HepG2 (cell line): Measurements from ENCODE around the gene BIRC6. TPM values are rescaled to one million over a fixed set of nuclear protein-coding genes. Genes with fewer than 3 reads are reported as not detected.

ENCODE experiments used
- ATAC-seq: fragments of 200-7000 bp; cut with Tn5 transposase; 3 replicates; pipeline ENCODE4 v1.9.1; 2020; ENCODE audit warnings: mild to moderate bottlenecking, moderate library complexity
- BruUV-seq: library from RNA; stranded (reverse); fragments of 400-500 nt; replicated peaks from 2 replicates; lab custom pipeline; 2021; lab: Mats Ljungman, UMichigan
- CTCF ChIA-PET: fragments of 300-600 bp; formaldehyde crosslinking; extraction: SDS; loops from one replicate; lab custom pipeline; 2021; ENCODE audit warnings: low total read pairs, inconsistent platforms, low intra/inter-chr PET ratio; lab: Yijun Ruan, JAX
- POLR2A ChIA-PET: fragments of 350-600 bp; sonication (Branson Sonifier 250); formaldehyde crosslinking; loops from one replicate; lab custom pipeline; 2020; ENCODE audit warnings: antibody characterized with exemption, inconsistent platforms; lab: Yijun Ruan, JAX
- DNase-seq: peaks from one replicate; pipeline ENCODE4 v3.0.0-alpha.2; 2015; ENCODE audit warnings: low spot score
- FAIRE-seq: peaks from 3 replicates; lab custom pipeline; 2011; peaks lifted over from hg19 to GRCh38; lab: Jason Lieb, UNC
- H2AFZ ChIP-seq: one replicate; pipeline ENCODE4 v1.6.1; 2011; ENCODE audit warnings: low read length, inconsistent platforms
- H3K27ac ChIP-seq: fragments of 300-600 bp; 3 replicates; pipeline ENCODE4 v1.8.0; 2011; ENCODE audit warnings: mixed run types, mild to moderate bottlenecking, mixed read lengths, low read length, inconsistent platforms; ENCODE audit not compliant: insufficient read depth; ENCODE audit errors: extremely low read length
- H3K27me3 ChIP-seq, 2 experiments: fragments of 200-600 bp in 1 of 2; 2 replicates in 1 of 2; 3 replicates in 1 of 2; pipeline versions ENCODE4 v1.6.0 to v1.8.0; 2011; ENCODE audit warnings: low read length in 2 of 2, mild to moderate bottlenecking in 2 of 2, moderate library complexity in 2 of 2, inconsistent platforms in 1 of 2; ENCODE audit not compliant: insufficient read depth in 2 of 2, control insufficient read depth in 1 of 2
- H3K36me3 ChIP-seq, 2 experiments: fragments of 200-600 bp in 1 of 2; replicated peaks in 1 of 2; 2 replicates in 1 of 2; 3 replicates in 1 of 2; pipeline versions ENCODE4 v1.5.1 to v1.8.0; 2011; ENCODE audit warnings: low read length in 2 of 2, inconsistent platforms in 1 of 2; ENCODE audit not compliant: insufficient read depth in 2 of 2, control insufficient read depth in 1 of 2
- H3K4me1 ChIP-seq: 2 replicates; pipeline ENCODE4 v1.5.1; 2012; ENCODE audit warnings: low read length, inconsistent platforms; ENCODE audit not compliant: insufficient read depth
- H3K4me2 ChIP-seq: 2 replicates; pipeline ENCODE4 v1.6.0; 2011; ENCODE audit warnings: low read depth, low read length, inconsistent platforms
- H3K4me3 ChIP-seq, 3 experiments: fragments of 200-600 bp in 1 of 3; sonication (generic), shearing (Covaris generic) in 1 of 3; replicated peaks in 1 of 3; 2 replicates each; pipeline ENCODE4 v1.5.1; 2011 to 2016; ENCODE audit warnings: low read length in 3 of 3, inconsistent platforms in 2 of 3, low read depth in 2 of 3, mild to moderate bottlenecking in 2 of 3, control low read depth in 1 of 3, mixed read lengths in 1 of 3; ENCODE audit not compliant: insufficient read depth in 1 of 3
- H3K79me2 ChIP-seq: one replicate; pipeline ENCODE4 v1.6.1; 2011; ENCODE audit warnings: low read length, inconsistent platforms; ENCODE audit not compliant: insufficient read depth
- H3K9ac ChIP-seq: 2 replicates; pipeline ENCODE4 v1.6.0; 2011; ENCODE audit warnings: mild to moderate bottlenecking, low read depth, low read length, inconsistent platforms; ENCODE audit not compliant: insufficient read depth
- H3K9me3 ChIP-seq: 2 replicates; pipeline ENCODE4 v1.5.1; 2012; ENCODE audit warnings: mild to moderate bottlenecking, low read length
- H4K20me1 ChIP-seq: 2 replicates; pipeline ENCODE4 v1.6.0; 2011; ENCODE audit warnings: inconsistent platforms, mild to moderate bottlenecking, low read length, moderate library complexity; ENCODE audit not compliant: insufficient read depth
- HMGXB4 ChIP-seq, 2 experiments: sonication (generic) in 1 of 2; formaldehyde crosslinking in 1 of 2; IDR thresholded peaks; 2 replicates each; pipeline versions ENCODE4 v1.4.0 to v1.6.1; 2018 to 2020; ENCODE audit warnings: missing genetic modification reagents in 2 of 2, borderline replicate concordance in 1 of 2, low read depth in 1 of 2, mild to moderate bottlenecking in 1 of 2, missing biosample characterization in 1 of 2
- HNF4A ChIP-seq: sonication (generic); formaldehyde crosslinking; IDR thresholded peaks from 2 replicates; pipeline ENCODE4 v1.4.0; 2020; ENCODE audit warnings: missing genetic modification reagents
- NCOR1 ChIP-seq: fragments of 200-600 bp; sonication (generic); IDR thresholded peaks from 2 replicates; pipeline ENCODE4 v1.7.0; 2017; ENCODE audit warnings: antibody characterized with exemption, low read length, borderline replicate concordance
- YEATS2 ChIP-seq: sonication (generic); formaldehyde crosslinking; IDR thresholded peaks from 2 replicates; pipeline ENCODE4 v1.4.0; 2020; ENCODE audit warnings: missing genetic modification reagents, borderline replicate concordance
- ZHX2 ChIP-seq, 2 experiments: sonication (generic) in 1 of 2; formaldehyde crosslinking in 1 of 2; IDR thresholded peaks; 2 replicates each; pipeline versions ENCODE4 v1.6.1 to v1.9.0; 2014 to 2022; ENCODE audit warnings: antibody characterized with exemption in 1 of 2, borderline replicate concordance in 1 of 2, inconsistent platforms in 1 of 2, low read depth in 1 of 2, missing genetic modification reagents in 1 of 2
- ZNF20 ChIP-seq: sonication (generic); formaldehyde crosslinking; IDR thresholded peaks from 2 replicates; pipeline ENCODE4 v1.4.0; 2020; ENCODE audit warnings: mild to moderate bottlenecking, moderate library complexity, missing genetic modification reagents
- ZNF468 ChIP-seq: sonication (generic); formaldehyde crosslinking; IDR thresholded peaks from 2 replicates; pipeline ENCODE4 v1.8.0; 2022; ENCODE audit warnings: mild to moderate bottlenecking, moderate library complexity, missing genetic modification reagents
- WGBS: methylation state at CpG from one replicate; pipeline ENCODE4 v1.1.6; 2017; ENCODE audit warnings: low lambda C conversion rate; 5-methylcytosine and 5-hydroxymethylcytosine counted together
- in situ Hi-C: cut with HindIII; loops from 2 replicates; pipeline ENCODE4 v1.10.0; 2017; ENCODE audit warnings: low pct_unique_long_range_greater_than_20kb; ENCODE audit not compliant: extremely low pct_ligation_motif_present
- intact Hi-C: fragments of 100-400 bp; cut with micrococcal nuclease; formaldehyde crosslinking; loops from one replicate; pipeline ENCODE4 v1.10.0; 2022; ENCODE audit not compliant: unreplicated experiment
- polyA plus RNA-seq, 8 experiments: library from polyadenylated mRNA; depleted of rRNA in 3 of 8; stranded (reverse) in 7 of 8; unstranded in 1 of 8; fragments of >200 nt; fragmentation: Illumina TruSeq in 4 of 8; extraction: Trizol in 4 of 8; gene quantifications; 2 replicates each; pipeline versions ENCODE4 v1.2.1 to v1.2.3, GENCODE V29; 2011 to 2016; ENCODE audit warnings: low read depth in 4 of 8, missing spikeins in 1 of 8, mixed read lengths in 1 of 8; ENCODE audit not compliant: insufficient read depth in 1 of 8
- total RNA-seq, 5 experiments: library from RNA; depleted of rRNA; stranded (reverse); fragments of >200 nt; fragmentation: Illumina TruSeq; extraction: Trizol; gene quantifications; 2 replicates each; pipeline ENCODE4 v1.2.3, GENCODE V29; 2016; ENCODE audit warnings: low read depth in 1 of 5

BIRC6 gene
- total and polyA plus RNA-seq, 2 of the 13 experiments (the other 11 are each of a cell fraction or from before 2014, with no cell fraction given) = 65.6 to 120 TPM

- TF ChIP-seq NCOR1 = peak; percentile 54; the same call in 1 of the 2 replicates
- TF ChIP-seq ZNF468 (CRISPR knock-in tag) = no peak
- TF ChIP-seq ZNF20 (CRISPR knock-in tag) = no peak
- TF ChIP-seq YEATS2 = no peak
- peak; percentile 29 for TF ChIP-seq HNF4A (CRISPR knock-in tag)
- TF ChIP-seq HMGXB4 (CRISPR knock-in tag; IDR thresholded peaks at IDR 0.05; ENCODE audit: borderline replicate concordance in 1 of 2, low read depth in 1 of 2) = no peak
Observed at GRCh38 chr2:32572030-32572429, 215.2 kb downstream of the BIRC6 start (continued).

- no peaks in the 10 kb centered on the region for H3K27me3 ChIP-seq
- in situ Hi-C loops = no loop called here
- H3K27ac ChIP-seq = no peak overlapping the region
- peaks cover 15% of the 10 kb centered on the region for H3K4me1 ChIP-seq
- no peak overlapping the region for H2AFZ ChIP-seq
- no peaks in the 10 kb centered on the region for H3K9me3 ChIP-seq
- H3K4me2 ChIP-seq = no peak overlapping the region
- H3K79me2 ChIP-seq = peaks cover 3% of the 10 kb centered on the region
- ATAC-seq = no peak
- H3K4me3 ChIP-seq = no peak overlapping the region
- H4K20me1 ChIP-seq = no peaks in the 10 kb centered on the region; the same call in 1 of the 2 replicates
- POLR2A ChIA-PET = no interaction called here
- WGBS = 100% methylated on average over 2 of the region's 2 CpGs
- no peak for DNase-seq
- BruUV-seq = no TSS peak
- FAIRE-seq = no peak
- H3K9ac ChIP-seq = no peak overlapping the region
- CTCF ChIA-PET = no interaction called here
- peaks cover 12 to 25% of the 10 kb centered on the region in 2 experiments; a peak in 4 of 5 replicates for H3K36me3 ChIP-seq
- intact Hi-C loops = no loop called here
- no peak for TF ChIP-seq ZHX2 (IDR thresholded peaks at IDR 0.05; ENCODE audit: low read depth)
- TF ChIP-seq ZHX2 (CRISPR knock-in tag; IDR thresholded peaks at IDR 0.05; ENCODE audit: borderline replicate concordance) = no peak
Observed at GRCh38 chr2:32572737-32573136, 215.9 kb downstream of the BIRC6 start.
